MM.1S (cell line): Measurements from ENCODE around the gene GAB2.

Experiments used
- DNase-seq: peaks from one replicate; pipeline ENCODE4 v3.0.0-alpha.2; 2015
- H2AFZ ChIP-seq: fragments of 300-600 bp; sonication (generic); 2 replicates; pipeline ENCODE4 v1.6.0; 2016; ENCODE audit warnings: antibody characterized with exemption, low read length
- H3F3A ChIP-seq: fragments of 300-600 bp; sonication (generic); 2 replicates; pipeline ENCODE4 v1.6.1; 2016; ENCODE audit warnings: mild to moderate bottlenecking, antibody characterized with exemption, low read length, moderate library complexity, mixed read lengths; ENCODE audit not compliant: insufficient read depth
- H3K27ac ChIP-seq: fragments of 300-600 bp; sonication (generic); 2 replicates; pipeline ENCODE4 v1.5.1; 2016; ENCODE audit warnings: mild to moderate bottlenecking, low read length
- H3K27me3 ChIP-seq: fragments of 300-600 bp; sonication (generic); replicated peaks from 2 replicates; pipeline ENCODE4 v1.6.0; 2016; ENCODE audit warnings: low read length; ENCODE audit not compliant: insufficient read depth
- H3K36me3 ChIP-seq: fragments of 300-600 bp; sonication (generic); replicated peaks from 2 replicates; pipeline ENCODE4 v1.6.1; 2016; ENCODE audit warnings: mild to moderate bottlenecking, low read length, mixed read lengths; ENCODE audit not compliant: insufficient read depth
- H3K4me1 ChIP-seq: fragments of 300-600 bp; sonication (generic); 2 replicates; pipeline ENCODE4 v1.6.1; 2016; ENCODE audit warnings: low read length, mixed read lengths
- H3K4me2 ChIP-seq: fragments of 300-600 bp; sonication (generic); 2 replicates; pipeline ENCODE4 v1.6.0; 2016; ENCODE audit warnings: low read depth, low read length
- H3K4me3 ChIP-seq: fragments of 300-600 bp; sonication (generic); 2 replicates; pipeline ENCODE4 v1.5.1; 2016; ENCODE audit warnings: low read length, mixed read lengths
- H3K79me2 ChIP-seq: fragments of 300-600 bp; sonication (generic); 2 replicates; pipeline ENCODE4 v1.6.1; 2016; ENCODE audit warnings: mixed run types, low read length, mixed read lengths
- H3K9ac ChIP-seq: fragments of 300-600 bp; sonication (generic); 2 replicates; pipeline ENCODE4 v1.6.1; 2016; ENCODE audit warnings: low read length, mixed read lengths
- H3K9me2 ChIP-seq: fragments of 300-600 bp; sonication (generic); replicated peaks from 2 replicates; pipeline ENCODE4 v1.6.1; 2016; ENCODE audit warnings: mild to moderate bottlenecking, low read length, mixed read lengths; ENCODE audit not compliant: insufficient read depth
- H3K9me3 ChIP-seq: fragments of 300-600 bp; sonication (generic); replicated peaks from 2 replicates; pipeline ENCODE4 v1.6.1; 2016; ENCODE audit warnings: mild to moderate bottlenecking, low read length, mixed read lengths; ENCODE audit not compliant: insufficient read depth
- H4K20me1 ChIP-seq: fragments of 300-600 bp; sonication (generic); 2 replicates; pipeline ENCODE4 v1.6.1; 2016; ENCODE audit warnings: mild to moderate bottlenecking, low read length, moderate library complexity, mixed read lengths; ENCODE audit not compliant: insufficient read depth
- EZH2 ChIP-seq: fragments of 300-600 bp; sonication (generic); optimal IDR thresholded peaks from 2 replicates; pipeline ENCODE3; 2017; ENCODE audit warnings: low read depth, mild to moderate bottlenecking, antibody characterized with exemption, low read length, mixed read lengths
- EZH2phosphoT487 ChIP-seq: fragments of 300-600 bp; sonication (generic); IDR thresholded peaks from 2 replicates; pipeline ENCODE4 v1.6.1; 2018; ENCODE audit warnings: antibody characterized with exemption, low read length
- TF ChIP-seq, protein P1 (sequence below): fragments of 300-600 bp; sonication (generic); IDR thresholded peaks from 2 replicates; pipeline ENCODE4 v1.5.1; 2016; ENCODE audit warnings: antibody characterized with exemption, low read length, mixed read lengths

GAB2 gene

DNA sequence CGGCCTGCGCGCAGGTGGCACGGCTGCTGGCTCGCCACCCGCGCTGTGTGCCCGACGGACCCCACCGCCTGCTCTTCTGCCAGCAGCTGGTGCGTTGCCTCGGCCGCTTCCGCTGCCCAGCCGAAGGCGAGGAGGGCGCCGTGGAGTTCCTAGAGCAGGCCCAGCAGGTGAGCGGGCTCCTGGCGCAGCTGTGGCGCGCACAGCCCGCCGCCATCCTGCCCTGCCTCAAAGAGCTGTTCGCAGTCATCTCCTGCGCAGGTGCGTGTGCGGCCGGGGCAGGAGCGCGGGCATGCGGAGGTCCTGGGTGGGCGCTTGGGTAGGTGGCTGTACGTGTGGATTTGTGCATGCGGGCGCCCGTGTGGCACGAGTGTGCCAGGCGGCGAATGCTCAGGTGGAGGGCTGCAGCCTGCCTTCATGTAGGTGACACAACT is 220.9 kb downstream of the GAB2 start:
- H3K27me3 ChIP-seq, result no peaks in the 10 kb centered on the region
- H2AFZ ChIP-seq, result no peak overlapping the region
- no peaks in the 10 kb centered on the region for H3F3A ChIP-seq
- no peak overlapping the region for H3K4me3 ChIP-seq
- H3K27ac ChIP-seq, result no peak overlapping the region
- no peaks in the 10 kb centered on the region for H4K20me1 ChIP-seq
- no peaks in the 10 kb centered on the region for H3K36me3 ChIP-seq
- no peak for TF ChIP-seq EZH2
- no peak for TF ChIP-seq EZH2phosphoT487
- TF ChIP-seq, protein P1, sequence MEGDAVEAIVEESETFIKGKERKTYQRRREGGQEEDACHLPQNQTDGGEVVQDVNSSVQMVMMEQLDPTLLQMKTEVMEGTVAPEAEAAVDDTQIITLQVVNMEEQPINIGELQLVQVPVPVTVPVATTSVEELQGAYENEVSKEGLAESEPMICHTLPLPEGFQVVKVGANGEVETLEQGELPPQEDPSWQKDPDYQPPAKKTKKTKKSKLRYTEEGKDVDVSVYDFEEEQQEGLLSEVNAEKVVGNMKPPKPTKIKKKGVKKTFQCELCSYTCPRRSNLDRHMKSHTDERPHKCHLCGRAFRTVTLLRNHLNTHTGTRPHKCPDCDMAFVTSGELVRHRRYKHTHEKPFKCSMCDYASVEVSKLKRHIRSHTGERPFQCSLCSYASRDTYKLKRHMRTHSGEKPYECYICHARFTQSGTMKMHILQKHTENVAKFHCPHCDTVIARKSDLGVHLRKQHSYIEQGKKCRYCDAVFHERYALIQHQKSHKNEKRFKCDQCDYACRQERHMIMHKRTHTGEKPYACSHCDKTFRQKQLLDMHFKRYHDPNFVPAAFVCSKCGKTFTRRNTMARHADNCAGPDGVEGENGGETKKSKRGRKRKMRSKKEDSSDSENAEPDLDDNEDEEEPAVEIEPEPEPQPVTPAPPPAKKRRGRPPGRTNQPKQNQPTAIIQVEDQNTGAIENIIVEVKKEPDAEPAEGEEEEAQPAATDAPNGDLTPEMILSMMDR, result no peak
- H3K79me2 ChIP-seq, result no peaks in the 10 kb centered on the region
- DNase-seq, result no peak
- H3K9me2 ChIP-seq, result no peaks in the 10 kb centered on the region
- H3K4me2 ChIP-seq, result no peak overlapping the region
- H3K4me1 ChIP-seq, result no peaks in the 10 kb centered on the region
- no peaks in the 10 kb centered on the region for H3K9me3 ChIP-seq
- no peak overlapping the region for H3K9ac ChIP-seq

- Histone ChIP-seq H3K4me2 (no peak overlapping the region), H3K9me2 (no peaks in the 10 kb centered on the region), H3K27me3 (no peaks in the 10 kb centered on the region), H3K9ac (no peak overlapping the region), H3K4me1 (no peaks in the 10 kb centered on the region), H3K79me2 (no peaks in the 10 kb centered on the region), H4K20me1 (no peaks in the 10 kb centered on the region), H3K36me3 (no peaks in the 10 kb centered on the region), H3K4me3 (no peak overlapping the region), H3K9me3 (no peaks in the 10 kb centered on the region), H2AFZ (no peak overlapping the region), H3F3A (no peaks in the 10 kb centered on the region), H3K27ac (no peak overlapping the region)
- DNase-seq, result no peak
- no peak for TF ChIP-seq EZH2
- TF ChIP-seq, protein P1, result no peak
- TF ChIP-seq EZH2phosphoT487, result no peak
Measured at GRCh38 chr11:78195917-78196560, 221.6 kb downstream of the GAB2 start.

- H3K9me2 ChIP-seq, result no peaks in the 10 kb centered on the region
- H4K20me1 ChIP-seq, result no peaks in the 10 kb centered on the region
- H3K9ac ChIP-seq, result no peak overlapping the region
- no peaks in the 10 kb centered on the region for H3K9me3 ChIP-seq
- H3K27me3 ChIP-seq, result no peaks in the 10 kb centered on the region
- TF ChIP-seq EZH2, result no peak
- TF ChIP-seq, protein P1, result no peak
- no peak for TF ChIP-seq EZH2phosphoT487
- DNase-seq, result no peak
- H3K27ac ChIP-seq, result no peak overlapping the region
- no peak overlapping the region for H2AFZ ChIP-seq
- H3K4me1 ChIP-seq, result 0 out of 2 replicates have a peak, but pooled peaks cover 7% of the 10 kb centered on the region
- H3K79me2 ChIP-seq, result 0 out of 2 replicates have a peak, but pooled peaks cover under 1% of the 10 kb centered on the region
- H3K4me3 ChIP-seq, result no peak overlapping the region
- H3F3A ChIP-seq, result no peaks in the 10 kb centered on the region
- H3K4me2 ChIP-seq, result no peak overlapping the region
- no peaks in the 10 kb centered on the region for H3K36me3 ChIP-seq
Measured at GRCh38 chr11:78194490-78194889, 223.1 kb downstream of the GAB2 start.
